Neutrophil (primary cell): ENCODE data around the gene DNAJB11.

Experiments used
- H3K27ac ChIP-seq: fragments of 200-600 bp; sonication (generic); 2 replicates; pipeline ENCODE4 v1.5.1; 2016; ENCODE audit warnings: mild to moderate bottlenecking, moderate library complexity
- H3K27me3 ChIP-seq: fragments of 200-600 bp; sonication (generic); 2 replicates; pipeline ENCODE4 v1.6.0; 2016; ENCODE audit warnings: mild to moderate bottlenecking
- H3K36me3 ChIP-seq: fragments of 200-600 bp; sonication (generic); 2 replicates; pipeline ENCODE4 v1.5.1; 2017
- H3K4me1 ChIP-seq, 2 experiments: fragments of 200-600 bp in 1 of 2; sonication (generic) in 1 of 2; 1 replicate in 1 of 2; 2 replicates in 1 of 2; pipeline versions ENCODE4 v1.5.1 to v1.6.1; 2013 to 2016; ENCODE audit warnings: low read depth in 1 of 2, low read length in 1 of 2, mild to moderate bottlenecking in 1 of 2, moderate library complexity in 1 of 2; ENCODE audit not compliant: control insufficient read depth in 1 of 2, insufficient read depth in 1 of 2
- H3K4me3 ChIP-seq, 2 experiments: fragments of 200-600 bp in 1 of 2; sonication (generic) in 1 of 2; 1 replicate in 1 of 2; 2 replicates in 1 of 2; pipeline ENCODE4 v1.5.1; 2013 to 2016; ENCODE audit warnings: low read depth in 1 of 2, low read length in 1 of 2, mild to moderate bottlenecking in 1 of 2, moderate library complexity in 1 of 2
- H3K9me3 ChIP-seq: fragments of 200-600 bp; sonication (generic); 2 replicates; pipeline ENCODE4 v1.5.1; 2016
- TF ChIP-seq, protein P1 (sequence below): fragments of 200-600 bp; sonication (generic); IDR thresholded peaks from 2 replicates; pipeline ENCODE4 v1.5.1; 2016; ENCODE audit warnings: antibody characterized with exemption

The DNAJB11 gene

GRCh38 chr3:186534113-186534669 lies 36.3 kb upstream of the DNAJB11 start:
- no peaks in the 10 kb centered on the region for H3K4me1 ChIP-seq

DNA sequence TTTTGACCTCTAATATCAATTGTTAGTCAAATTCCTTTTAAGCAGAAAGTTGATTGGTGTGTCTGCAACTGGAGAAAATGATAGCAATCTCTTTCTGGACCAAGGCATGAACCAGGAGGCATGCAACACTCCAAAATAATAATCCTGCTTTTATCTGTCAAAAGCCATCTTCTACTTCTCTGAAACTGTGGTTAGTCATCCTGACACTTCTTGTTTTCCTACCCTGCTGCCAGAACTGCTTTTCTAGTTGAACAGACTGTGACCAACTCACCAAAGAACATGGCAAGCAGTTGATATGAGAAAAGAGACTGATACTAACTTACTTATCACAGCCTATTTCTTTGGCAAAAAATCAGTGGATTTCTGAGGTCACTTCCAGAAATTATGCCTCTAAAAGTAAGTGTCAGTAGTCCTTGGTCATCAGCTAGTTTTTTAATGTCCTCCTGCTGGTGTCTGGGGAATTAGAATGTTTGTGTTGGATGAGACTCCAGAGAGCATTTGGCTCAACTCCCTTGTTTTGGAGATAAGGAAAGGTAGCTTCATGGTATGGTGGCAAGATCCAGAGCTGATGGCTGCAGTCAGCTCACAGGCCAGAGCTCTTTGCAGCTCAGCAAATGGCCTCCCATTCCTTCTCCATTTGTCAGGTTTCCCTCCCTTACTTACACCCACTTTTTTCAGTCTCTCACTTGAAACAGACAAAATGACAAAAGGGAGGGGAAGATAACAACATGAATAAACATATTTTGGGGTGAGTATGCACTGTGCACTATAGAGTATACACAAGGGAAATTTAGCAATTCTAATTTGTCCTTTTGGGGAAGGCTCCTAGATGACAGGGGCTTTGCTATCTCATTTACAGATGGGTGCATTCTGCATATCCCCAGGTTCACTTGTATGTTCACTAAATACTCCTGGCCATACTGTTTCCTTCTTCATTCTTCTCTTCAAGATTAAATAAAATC lies 33.4 kb upstream of the DNAJB11 start:
- TF ChIP-seq, protein P1, sequence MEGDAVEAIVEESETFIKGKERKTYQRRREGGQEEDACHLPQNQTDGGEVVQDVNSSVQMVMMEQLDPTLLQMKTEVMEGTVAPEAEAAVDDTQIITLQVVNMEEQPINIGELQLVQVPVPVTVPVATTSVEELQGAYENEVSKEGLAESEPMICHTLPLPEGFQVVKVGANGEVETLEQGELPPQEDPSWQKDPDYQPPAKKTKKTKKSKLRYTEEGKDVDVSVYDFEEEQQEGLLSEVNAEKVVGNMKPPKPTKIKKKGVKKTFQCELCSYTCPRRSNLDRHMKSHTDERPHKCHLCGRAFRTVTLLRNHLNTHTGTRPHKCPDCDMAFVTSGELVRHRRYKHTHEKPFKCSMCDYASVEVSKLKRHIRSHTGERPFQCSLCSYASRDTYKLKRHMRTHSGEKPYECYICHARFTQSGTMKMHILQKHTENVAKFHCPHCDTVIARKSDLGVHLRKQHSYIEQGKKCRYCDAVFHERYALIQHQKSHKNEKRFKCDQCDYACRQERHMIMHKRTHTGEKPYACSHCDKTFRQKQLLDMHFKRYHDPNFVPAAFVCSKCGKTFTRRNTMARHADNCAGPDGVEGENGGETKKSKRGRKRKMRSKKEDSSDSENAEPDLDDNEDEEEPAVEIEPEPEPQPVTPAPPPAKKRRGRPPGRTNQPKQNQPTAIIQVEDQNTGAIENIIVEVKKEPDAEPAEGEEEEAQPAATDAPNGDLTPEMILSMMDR: no peak
- Histone ChIP-seq H3K27ac (no peak overlapping the region), H3K4me3 (no peak overlapping the region), H3K4me1 (peaks cover 4 to 8% of the 10 kb centered on the region in 2 experiments), H3K27me3 (no peaks in the 10 kb centered on the region), H3K9me3 (no peaks in the 10 kb centered on the region), H3K36me3 (no peaks in the 10 kb centered on the region)

More at GRCh38 chr3:186534113-186534669, 36.3 kb upstream of the DNAJB11 start:
- H3K9me3 ChIP-seq: no peaks in the 10 kb centered on the region
- H3K4me3 ChIP-seq: no peak overlapping the region
- H3K36me3 ChIP-seq: no peaks in the 10 kb centered on the region
- no peak overlapping the region for H3K27ac ChIP-seq
- TF ChIP-seq, protein P1: no peak
- no peaks in the 10 kb centered on the region for H3K27me3 ChIP-seq

DNA sequence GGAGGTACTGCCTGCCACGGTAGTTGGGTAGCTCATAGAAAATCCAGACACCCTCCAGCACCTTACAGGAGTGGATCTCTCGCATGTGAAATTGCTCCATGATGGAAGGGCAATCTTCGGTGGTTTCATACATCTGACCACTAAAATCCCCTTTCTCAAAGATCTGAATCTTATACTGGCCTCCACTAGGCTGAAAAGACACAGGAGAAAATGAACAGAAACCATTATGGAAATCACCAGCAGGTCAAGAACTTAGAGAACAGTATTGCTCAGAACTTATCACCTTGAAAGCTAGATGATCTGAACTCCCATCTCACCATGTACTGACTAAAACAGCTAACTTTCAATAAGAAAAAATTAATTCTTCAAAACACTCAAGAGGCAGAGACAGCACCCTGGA lies 31.7 kb upstream of the DNAJB11 start:
- no peaks in the 10 kb centered on the region for H3K36me3 ChIP-seq
- no peaks in the 10 kb centered on the region for H3K27me3 ChIP-seq
- no peak overlapping the region for H3K27ac ChIP-seq
- no peaks in the 10 kb centered on the region for H3K9me3 ChIP-seq
- TF ChIP-seq, protein P1: no peak
- H3K4me1 ChIP-seq: peaks cover 9 to 18% of the 10 kb centered on the region in 2 experiments
- H3K4me3 ChIP-seq: no peak overlapping the region

DNA sequence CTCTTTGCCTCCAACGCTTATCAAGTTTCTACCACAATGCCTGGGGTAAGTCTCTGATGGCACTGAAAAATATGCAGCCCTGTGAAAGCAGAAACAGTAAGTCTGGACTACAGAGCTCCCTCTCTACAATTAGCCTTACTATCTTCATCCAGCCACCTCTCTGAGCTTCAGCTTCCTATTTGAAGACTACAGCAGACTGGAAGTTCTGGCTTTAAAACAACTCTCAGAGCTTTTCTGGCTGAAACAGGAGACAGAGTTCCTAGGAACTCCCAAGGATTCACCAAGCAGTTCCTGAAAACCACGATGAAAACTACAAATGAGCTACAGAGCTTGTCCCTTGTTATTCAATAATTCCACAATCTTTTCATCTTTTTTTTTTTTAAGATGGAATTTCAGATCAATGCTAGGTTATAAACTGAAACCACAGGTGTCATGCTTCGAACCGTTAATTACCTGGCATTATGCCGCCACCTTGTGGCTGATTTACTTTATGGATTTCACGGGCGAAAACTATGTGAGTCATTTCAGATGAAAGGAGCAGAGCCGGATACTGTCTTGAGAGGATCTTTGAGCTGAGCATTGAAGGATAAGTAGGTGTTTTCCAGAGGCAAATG lies 30.2 kb upstream of the DNAJB11 start:
- no peak overlapping the region for H3K4me3 ChIP-seq
- peaks cover 9 to 18% of the 10 kb centered on the region in 2 experiments for H3K4me1 ChIP-seq
- TF ChIP-seq, protein P1: peak; percentile 73
- no peaks in the 10 kb centered on the region for H3K36me3 ChIP-seq
- no peak overlapping the region for H3K27ac ChIP-seq
- no peaks in the 10 kb centered on the region for H3K9me3 ChIP-seq
- no peaks in the 10 kb centered on the region for H3K27me3 ChIP-seq

- Histone ChIP-seq H3K9me3 (no peaks in the 10 kb centered on the region), H3K4me1 (peaks cover 9 to 18% of the 10 kb centered on the region in 2 experiments), H3K36me3 (no peaks in the 10 kb centered on the region), H3K27ac (no peak overlapping the region), H3K27me3 (no peaks in the 10 kb centered on the region), H3K4me3 (no peak overlapping the region)
- TF ChIP-seq, protein P1: no peak
Observed at GRCh38 chr3:186540835-186541226, 29.7 kb upstream of the DNAJB11 start.
